ENCODE data around the gene PTPRK. TPM values are rescaled to one million over a fixed set of nuclear protein-coding genes. Genes with fewer than 3 reads are reported as not detected.

Gene PTPRK
- total RNA-seq, 2 donors from 2014 or later, result 7.6 to 12.3 TPM

- ATAC-seq (replicated peaks), result no peak
- peaks cover 32% of the 10 kb centered on the region for H3K4me1 Mint-ChIP-seq
- H3K9me3 Mint-ChIP-seq, result peaks cover 6% of the 10 kb centered on the region
- H3K4me3 Mint-ChIP-seq, result no peak overlapping the region
- no peak overlapping the region for H3K27ac Mint-ChIP-seq
- H3K27me3 Mint-ChIP-seq, result no peaks in the 10 kb centered on the region
- H3K36me3 Mint-ChIP-seq (ENCODE audit: low read depth), result no peaks in the 10 kb centered on the region
Measured at GRCh38 chr6:127954082-127954481, 566.3 kb downstream of the PTPRK start.

DNA sequence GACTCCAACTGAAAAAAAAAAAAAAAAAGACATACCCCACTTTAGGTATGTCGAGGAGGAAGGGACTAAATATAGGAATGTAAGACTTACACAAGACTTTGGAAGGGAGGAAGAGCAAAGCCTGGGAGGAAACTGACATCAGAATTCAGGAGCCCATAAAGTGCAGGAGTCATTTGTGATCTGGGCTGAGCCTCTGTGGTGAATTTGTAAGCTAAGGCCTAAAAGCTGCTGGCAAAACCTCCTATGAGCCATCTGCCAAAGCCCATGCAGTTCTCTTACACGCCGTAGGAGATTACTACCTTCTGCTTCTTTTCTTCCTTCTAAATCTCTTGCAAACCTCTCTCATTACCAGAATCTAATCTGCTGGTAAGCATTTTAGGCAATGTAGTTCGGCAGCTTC lies 567.6 kb downstream of the PTPRK start:
- no peak for ATAC-seq (replicated peaks)
- peaks cover 6% of the 10 kb centered on the region for H3K9me3 Mint-ChIP-seq
- no peaks in the 10 kb centered on the region for H3K27me3 Mint-ChIP-seq
- peak overlapping the region; percentile 79 for H3K4me3 Mint-ChIP-seq
- peaks cover 32% of the 10 kb centered on the region for H3K4me1 Mint-ChIP-seq
- H3K27ac Mint-ChIP-seq, result no peak overlapping the region
- no peaks in the 10 kb centered on the region for H3K36me3 Mint-ChIP-seq (ENCODE audit: low read depth)

- H3K27me3 Mint-ChIP-seq, result no peaks in the 10 kb centered on the region
Measured at GRCh38 chr6:127952176-127952575, 568.2 kb downstream of the PTPRK start.

DNA sequence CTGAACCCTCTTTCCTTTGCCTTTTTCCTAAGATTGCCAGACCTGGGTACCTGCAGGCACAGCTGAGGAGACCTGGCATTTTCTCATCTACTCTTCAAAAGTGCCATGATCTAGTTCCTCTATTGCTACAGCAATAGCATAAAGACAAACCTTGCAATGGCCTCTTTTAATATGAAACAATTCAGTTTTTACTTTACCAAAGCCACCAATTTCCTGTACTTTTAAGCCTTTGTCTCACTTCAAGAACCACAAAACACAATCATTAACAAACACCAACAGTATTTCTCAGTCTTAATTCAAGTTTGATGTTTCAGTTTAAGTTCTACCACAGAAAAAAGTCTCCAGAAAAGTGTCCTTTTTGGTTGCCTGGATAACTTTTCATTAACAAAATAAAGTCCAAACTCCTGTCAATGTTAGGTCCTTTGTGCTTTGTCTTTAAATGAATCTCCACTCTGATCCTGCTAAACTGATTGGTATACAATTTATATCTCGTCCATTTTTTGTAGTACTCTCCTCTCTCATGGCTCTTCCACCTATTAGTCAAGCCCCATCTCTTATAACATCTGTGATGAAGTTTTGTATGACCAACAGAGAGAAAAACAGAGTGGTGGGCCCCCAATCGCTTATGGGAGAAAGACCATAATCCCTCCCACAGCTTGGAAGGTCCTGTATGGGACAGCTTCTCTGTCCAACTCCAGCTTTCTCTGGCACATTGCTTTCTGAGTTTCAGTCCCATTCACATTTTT lies 569.1 kb downstream of the PTPRK start:
- Mint-ChIP-seq H3K36me3 (ENCODE audit: low read depth) (no peaks in the 10 kb centered on the region), H3K4me1 (peaks cover 35% of the 10 kb centered on the region), H3K27ac (peak overlapping the region; percentile 88), H3K9me3 (peaks cover 7% of the 10 kb centered on the region), H3K27me3 (no peaks in the 10 kb centered on the region), H3K4me3 (peak overlapping the region; percentile 79)
- peak; percentile 68 for ATAC-seq (replicated peaks)

More at GRCh38 chr6:127952176-127952575, 568.2 kb downstream of the PTPRK start:
- Mint-ChIP-seq H3K36me3 (ENCODE audit: low read depth) (no peaks in the 10 kb centered on the region), H3K4me1 (peaks cover 32% of the 10 kb centered on the region), H3K27ac (peak overlapping the region; percentile 88), H3K9me3 (peaks cover 6% of the 10 kb centered on the region), H3K4me3 (peak overlapping the region; percentile 79)
- ATAC-seq (replicated peaks), result peak; percentile 16

GRCh38 chr6:127950566-127951145 lies 569.7 kb downstream of the PTPRK start:
- Mint-ChIP-seq H3K4me1 (peaks cover 36% of the 10 kb centered on the region), H3K9me3 (peaks cover 11% of the 10 kb centered on the region), H3K27me3 (no peaks in the 10 kb centered on the region), H3K36me3 (ENCODE audit: low read depth) (no peaks in the 10 kb centered on the region), H3K4me3 (peak overlapping the region; percentile 79), H3K27ac (peak overlapping the region; percentile 88)
- ATAC-seq (replicated peaks), result no peak

- Mint-ChIP-seq H3K27ac (no peak overlapping the region), H3K4me3 (no peak overlapping the region), H3K27me3 (no peaks in the 10 kb centered on the region), H3K4me1 (peaks cover 31% of the 10 kb centered on the region), H3K9me3 (peaks cover 8% of the 10 kb centered on the region), H3K36me3 (ENCODE audit: low read depth) (no peaks in the 10 kb centered on the region)
- ATAC-seq (replicated peaks), result no peak
Measured at GRCh38 chr6:127949251-127949650, 571.1 kb downstream of the PTPRK start.

DNA sequence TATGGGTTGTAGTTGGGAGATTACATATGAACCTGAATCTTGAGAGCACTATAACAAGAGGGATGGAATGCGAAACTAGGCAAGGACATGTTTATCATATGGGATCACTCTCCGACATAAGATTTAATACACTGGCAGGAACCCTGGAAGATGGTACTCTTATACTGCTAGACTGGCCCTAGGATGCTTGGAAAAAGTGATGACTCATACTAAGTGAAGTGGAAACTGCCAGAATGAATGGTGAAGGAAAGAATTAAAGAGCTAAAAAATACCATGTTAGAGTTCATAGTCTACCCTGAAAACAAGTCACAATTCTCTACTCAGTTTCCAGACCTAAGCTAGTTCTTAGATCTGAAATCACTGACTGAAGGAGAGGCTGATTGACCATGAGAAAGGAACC lies 574.0 kb downstream of the PTPRK start:
- H3K27ac Mint-ChIP-seq, result no peak overlapping the region
- H3K27me3 Mint-ChIP-seq, result no peaks in the 10 kb centered on the region
- H3K4me1 Mint-ChIP-seq, result peaks cover 23% of the 10 kb centered on the region
- no peaks in the 10 kb centered on the region for H3K36me3 Mint-ChIP-seq (ENCODE audit: low read depth)
- ATAC-seq (replicated peaks), result no peak
- H3K9me3 Mint-ChIP-seq, result peaks cover 5% of the 10 kb centered on the region
- no peak overlapping the region for H3K4me3 Mint-ChIP-seq

DNA sequence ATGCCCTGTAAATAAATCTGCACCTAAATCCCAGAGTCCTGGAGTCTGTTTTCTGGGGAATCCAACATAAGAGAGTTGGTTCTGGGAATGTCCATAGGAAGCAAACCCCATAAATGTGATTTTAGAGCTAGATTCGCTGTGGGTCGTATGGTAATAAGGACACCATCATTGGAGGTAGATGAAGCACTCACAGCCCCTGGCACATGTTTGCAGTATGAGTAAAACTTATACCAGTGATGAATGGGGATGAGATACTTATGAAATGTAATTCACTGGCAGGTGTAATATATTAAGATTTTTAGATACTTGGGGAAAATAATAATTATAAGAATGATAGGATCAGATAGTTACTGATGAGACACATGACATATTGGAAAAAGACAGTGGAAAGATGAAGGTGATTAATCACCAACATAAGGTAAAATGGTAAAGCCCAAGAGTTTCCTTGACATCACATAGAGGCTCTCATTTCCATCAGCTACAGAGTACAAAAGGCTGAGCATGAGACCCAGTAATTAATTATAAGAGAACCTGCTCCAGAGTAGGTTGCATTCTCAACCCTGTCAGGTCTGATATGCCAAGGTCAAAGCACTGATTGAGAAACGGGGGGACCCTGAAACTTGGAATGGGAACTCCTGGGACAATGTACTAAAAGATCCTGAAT lies 574.8 kb downstream of the PTPRK start:
- peaks cover 15% of the 10 kb centered on the region for H3K4me1 Mint-ChIP-seq
- no peak overlapping the region for H3K4me3 Mint-ChIP-seq
- H3K27me3 Mint-ChIP-seq, result no peaks in the 10 kb centered on the region
- H3K36me3 Mint-ChIP-seq (ENCODE audit: low read depth), result no peaks in the 10 kb centered on the region
- H3K27ac Mint-ChIP-seq, result no peak overlapping the region
- no peak for ATAC-seq (replicated peaks)
- H3K9me3 Mint-ChIP-seq, result peaks cover 5% of the 10 kb centered on the region

DNA sequence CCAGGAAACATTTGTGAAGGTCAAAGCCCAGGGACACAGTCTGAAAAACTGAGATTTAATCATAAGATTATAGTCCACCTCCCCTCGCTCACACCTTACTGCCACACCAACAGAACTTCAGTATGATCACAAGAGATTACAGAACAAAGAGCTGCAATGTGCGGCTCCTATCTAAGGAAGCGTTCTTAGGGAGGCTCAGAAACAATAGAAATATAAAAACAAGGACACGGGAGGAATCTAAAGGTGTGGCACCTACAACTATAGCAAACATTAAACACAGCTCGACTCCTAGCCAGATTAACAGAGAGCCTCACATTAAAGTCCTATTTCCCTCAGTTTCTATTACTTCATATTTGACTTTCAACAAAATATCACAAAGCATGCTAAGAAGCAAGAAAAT lies 579.2 kb downstream of the PTPRK start:
- peaks cover 27% of the 10 kb centered on the region for H3K4me1 Mint-ChIP-seq
- no peak overlapping the region for H3K4me3 Mint-ChIP-seq
- peaks cover 7% of the 10 kb centered on the region for H3K36me3 Mint-ChIP-seq (ENCODE audit: low read depth)
- H3K27ac Mint-ChIP-seq, result no peak overlapping the region
- peaks cover 3% of the 10 kb centered on the region for H3K9me3 Mint-ChIP-seq
- H3K27me3 Mint-ChIP-seq, result no peaks in the 10 kb centered on the region
- no peak for ATAC-seq (replicated peaks)

DNA sequence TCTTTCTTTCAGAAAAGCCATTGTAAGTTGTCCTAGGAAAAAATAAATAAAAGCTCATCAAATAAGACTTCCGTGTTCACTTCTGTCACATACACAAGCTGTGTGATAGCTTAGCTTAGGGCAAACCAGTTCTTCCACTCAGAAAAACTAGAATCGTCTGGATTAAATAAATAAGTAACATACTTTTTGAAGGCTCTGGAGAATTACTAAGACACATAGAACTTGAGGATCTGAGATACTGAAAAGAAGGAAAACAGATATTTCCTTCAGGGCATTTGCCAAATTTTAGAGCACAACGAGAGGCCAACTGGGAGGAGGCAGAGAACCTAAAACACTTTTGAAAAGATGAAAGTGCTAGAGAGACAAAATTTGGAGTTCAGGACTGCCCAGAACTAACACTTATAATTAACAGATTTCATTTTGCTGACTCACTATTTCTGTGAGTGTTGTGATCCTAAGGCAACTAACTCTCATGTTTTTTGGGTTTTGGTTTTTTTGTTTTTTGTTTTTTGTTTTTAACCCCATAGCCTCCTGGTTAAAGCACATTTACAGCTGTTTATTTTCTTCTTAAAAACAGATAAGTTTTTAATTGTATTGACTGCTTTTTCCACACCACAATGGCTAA lies 580.8 kb downstream of the PTPRK start:
- Mint-ChIP-seq H3K9me3 (no peaks in the 10 kb centered on the region), H3K4me1 (peaks cover 30% of the 10 kb centered on the region)
- ATAC-seq (replicated peaks), result no peak

DNA sequence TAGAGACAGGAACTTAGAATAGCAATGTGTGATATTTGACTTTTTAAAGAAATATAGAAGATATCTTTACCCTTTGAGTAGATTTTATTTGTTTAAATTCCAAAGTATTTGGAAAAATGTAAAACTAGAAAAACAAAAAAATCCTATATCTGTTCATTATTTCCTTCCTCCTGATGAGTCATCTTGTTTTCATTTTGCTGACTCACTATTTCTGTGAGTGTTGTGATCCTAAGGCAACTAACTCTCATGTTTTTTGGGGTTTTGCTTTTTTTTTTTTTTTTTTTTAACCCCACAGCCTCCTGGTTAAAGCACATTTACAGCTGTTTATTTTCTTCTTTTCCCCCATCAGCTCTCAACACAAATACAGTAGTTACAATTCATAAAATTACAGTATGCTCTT lies 581.7 kb downstream of the PTPRK start:
- H3K9me3 Mint-ChIP-seq, result no peaks in the 10 kb centered on the region
- peak; percentile 30 for ATAC-seq (replicated peaks)
- no peaks in the 10 kb centered on the region for H3K27me3 Mint-ChIP-seq
- peak overlapping the region; percentile 54 for H3K4me3 Mint-ChIP-seq
- H3K27ac Mint-ChIP-seq, result peak overlapping the region; percentile 97
- peaks cover 7% of the 10 kb centered on the region for H3K36me3 Mint-ChIP-seq (ENCODE audit: low read depth)
- peaks cover 37% of the 10 kb centered on the region for H3K4me1 Mint-ChIP-seq

More for the DNA sequence above, 580.8 kb downstream of the PTPRK start:
- Mint-ChIP-seq H3K36me3 (ENCODE audit: low read depth) (peaks cover 7% of the 10 kb centered on the region), H3K27ac (peak overlapping the region; percentile 97), H3K27me3 (no peaks in the 10 kb centered on the region), H3K4me3 (peak overlapping the region; percentile 54)

GRCh38 chr6:127937747-127938146 lies 582.7 kb downstream of the PTPRK start:
- peak overlapping the region; percentile 97 for H3K27ac Mint-ChIP-seq
- peaks cover 6% of the 10 kb centered on the region for H3K9me3 Mint-ChIP-seq
- peak overlapping the region; percentile 54 for H3K4me3 Mint-ChIP-seq
- H3K36me3 Mint-ChIP-seq (ENCODE audit: low read depth), result peaks cover 7% of the 10 kb centered on the region
- no peak for ATAC-seq (replicated peaks)
- peaks cover 46% of the 10 kb centered on the region for H3K4me1 Mint-ChIP-seq
- no peaks in the 10 kb centered on the region for H3K27me3 Mint-ChIP-seq

DNA sequence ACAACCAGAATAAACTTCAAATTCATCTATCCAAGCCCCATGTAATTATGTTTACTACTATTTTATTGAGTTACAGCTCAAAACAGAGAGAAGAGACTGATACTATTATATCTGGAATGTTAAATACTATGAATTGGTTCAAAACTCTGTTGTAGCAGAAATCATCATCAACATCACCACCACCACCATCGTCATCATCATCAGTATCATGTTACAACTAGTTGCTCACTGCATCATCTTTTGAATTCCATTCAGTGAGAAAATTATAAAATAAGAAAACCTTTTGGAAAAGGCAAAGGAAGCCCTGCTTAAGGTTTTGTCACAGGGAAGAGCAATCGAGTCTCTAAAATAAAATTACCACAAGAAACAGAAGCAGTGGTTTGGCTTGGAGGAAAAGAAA lies 583.3 kb downstream of the PTPRK start:
- Mint-ChIP-seq H3K4me3 (peak overlapping the region; percentile 31), H3K36me3 (ENCODE audit: low read depth) (peaks cover 7% of the 10 kb centered on the region), H3K27me3 (no peaks in the 10 kb centered on the region), H3K27ac (peak overlapping the region; percentile 69), H3K4me1 (peaks cover 48% of the 10 kb centered on the region), H3K9me3 (peaks cover 9% of the 10 kb centered on the region)
- no peak for ATAC-seq (replicated peaks)

GRCh38 chr6:127934956-127935355 lies 585.4 kb downstream of the PTPRK start:
- Mint-ChIP-seq H3K4me3 (peak overlapping the region; percentile 80), H3K36me3 (ENCODE audit: low read depth) (peaks cover 7% of the 10 kb centered on the region), H3K27ac (peak overlapping the region; percentile 83), H3K9me3 (peaks cover 9% of the 10 kb centered on the region), H3K4me1 (peaks cover 48% of the 10 kb centered on the region), H3K27me3 (no peaks in the 10 kb centered on the region)
- ATAC-seq (replicated peaks), result no peak

Measured in activated T-helper 17 cell treated with anti-CD3 and anti-CD28 coated beads, Interleukin-2, amount 50 U/mL, for 72 hours (primary cell).